K562 treated with DMSO at 1 percent for 48 hours (cell line): Measurements from ENCODE around the gene BLOC1S4. TPM values are rescaled to one million over a fixed set of nuclear protein-coding genes. Genes with fewer than 3 reads are reported as not detected.

Source experiments
- total RNA-seq: library from RNA; unstranded; fragments of 300-600 nt; gene quantifications from 2 replicates; pipeline ENCODE4 v1.2.3, GENCODE V29; 2022; ENCODE audit warnings: low replicate concordance; ENCODE audit errors: extremely low read depth

The BLOC1S4 gene, protein sequence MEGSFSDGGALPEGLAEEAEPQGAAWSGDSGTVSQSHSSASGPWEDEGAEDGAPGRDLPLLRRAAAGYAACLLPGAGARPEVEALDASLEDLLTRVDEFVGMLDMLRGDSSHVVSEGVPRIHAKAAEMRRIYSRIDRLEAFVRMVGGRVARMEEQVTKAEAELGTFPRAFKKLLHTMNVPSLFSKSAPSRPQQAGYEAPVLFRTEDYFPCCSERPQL
- not detected in 2 replicates for total RNA-seq

DNA sequence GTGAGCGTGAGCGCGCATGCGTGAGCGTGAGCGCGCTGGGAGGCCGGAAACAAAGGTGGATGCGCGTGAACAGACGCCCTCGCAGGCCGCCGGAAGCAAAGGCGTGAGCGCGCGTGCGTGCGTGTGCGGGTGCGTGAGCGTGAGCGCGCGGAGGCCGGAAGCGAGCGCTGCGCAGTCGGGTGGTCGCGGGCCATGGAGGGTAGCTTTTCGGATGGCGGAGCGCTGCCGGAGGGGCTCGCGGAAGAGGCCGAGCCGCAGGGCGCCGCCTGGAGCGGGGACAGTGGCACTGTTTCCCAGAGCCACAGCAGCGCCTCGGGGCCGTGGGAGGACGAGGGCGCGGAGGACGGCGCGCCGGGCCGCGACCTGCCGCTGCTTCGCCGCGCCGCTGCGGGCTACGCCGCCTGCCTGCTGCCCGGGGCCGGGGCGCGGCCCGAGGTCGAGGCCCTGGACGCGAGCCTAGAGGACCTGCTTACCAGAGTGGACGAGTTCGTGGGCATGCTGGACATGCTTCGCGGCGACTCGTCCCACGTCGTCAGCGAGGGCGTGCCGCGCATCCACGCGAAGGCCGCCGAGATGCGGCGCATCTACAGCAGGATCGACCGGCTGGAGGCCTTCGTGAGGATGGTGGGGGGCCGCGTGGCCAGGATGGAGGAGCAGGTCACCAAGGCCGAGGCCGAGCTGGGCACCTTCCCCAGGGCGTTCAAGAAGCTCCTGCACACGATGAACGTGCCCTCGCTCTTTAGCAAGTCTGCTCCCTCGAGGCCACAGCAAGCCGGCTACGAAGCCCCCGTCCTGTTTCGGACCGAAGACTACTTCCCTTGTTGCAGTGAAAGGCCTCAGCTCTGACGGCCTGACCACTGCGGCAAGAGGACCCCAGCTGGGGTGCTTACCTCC lies at the start of gene BLOC1S4:
BLOC1S4 (plus strand) TSS at position 157 of the 894 bp plus-strand sequence; CDS start at position 193, 36 bp downstream.

DNA sequence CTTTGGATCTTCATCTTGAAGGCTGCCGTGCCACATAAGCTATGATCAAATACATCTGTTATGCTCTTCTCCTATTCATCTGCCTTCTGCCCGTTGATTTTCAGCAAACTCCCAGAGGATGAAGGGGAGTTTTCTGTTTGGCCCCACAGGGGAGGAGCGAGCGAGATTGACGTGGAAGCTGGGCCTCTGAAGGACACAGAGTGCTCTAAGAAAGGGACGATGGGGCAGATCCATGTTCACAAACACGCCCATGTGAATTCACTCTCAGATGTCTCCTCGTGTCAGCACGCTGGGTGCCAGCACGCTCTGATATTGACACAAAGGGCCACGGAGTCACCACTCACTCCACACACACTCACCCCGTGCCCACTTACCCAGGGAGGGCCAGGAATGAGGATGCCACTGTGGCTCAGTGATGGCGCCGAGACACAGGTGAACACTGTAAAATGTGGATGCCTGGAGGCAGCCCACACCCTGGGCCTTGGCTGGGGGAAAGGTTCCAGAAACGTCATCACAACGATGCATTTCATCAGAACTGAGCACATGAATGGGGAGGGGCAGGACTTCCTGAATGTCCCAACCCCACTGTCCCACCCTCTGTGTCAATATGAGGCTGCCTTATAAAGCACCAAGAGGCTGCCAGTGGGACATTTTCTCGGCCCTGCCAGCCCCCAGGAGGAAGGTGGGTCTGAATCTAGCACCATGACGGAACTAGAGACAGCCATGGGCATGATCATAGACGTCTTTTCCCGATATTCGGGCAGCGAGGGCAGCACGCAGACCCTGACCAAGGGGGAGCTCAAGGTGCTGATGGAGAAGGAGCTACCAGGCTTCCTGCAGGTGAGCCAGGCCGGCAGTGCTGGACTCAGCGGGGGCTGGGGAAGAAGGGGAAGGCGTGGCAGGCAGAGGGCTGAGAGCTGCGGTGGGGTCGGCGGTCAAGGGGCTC lies 22.5 kb upstream of the BLOC1S4 start, which contains the start of gene S100P:
S100P (plus strand) TSS at position 648 of the 946 bp plus-strand sequence; CDS start at position 703, 55 bp downstream.

DNA sequence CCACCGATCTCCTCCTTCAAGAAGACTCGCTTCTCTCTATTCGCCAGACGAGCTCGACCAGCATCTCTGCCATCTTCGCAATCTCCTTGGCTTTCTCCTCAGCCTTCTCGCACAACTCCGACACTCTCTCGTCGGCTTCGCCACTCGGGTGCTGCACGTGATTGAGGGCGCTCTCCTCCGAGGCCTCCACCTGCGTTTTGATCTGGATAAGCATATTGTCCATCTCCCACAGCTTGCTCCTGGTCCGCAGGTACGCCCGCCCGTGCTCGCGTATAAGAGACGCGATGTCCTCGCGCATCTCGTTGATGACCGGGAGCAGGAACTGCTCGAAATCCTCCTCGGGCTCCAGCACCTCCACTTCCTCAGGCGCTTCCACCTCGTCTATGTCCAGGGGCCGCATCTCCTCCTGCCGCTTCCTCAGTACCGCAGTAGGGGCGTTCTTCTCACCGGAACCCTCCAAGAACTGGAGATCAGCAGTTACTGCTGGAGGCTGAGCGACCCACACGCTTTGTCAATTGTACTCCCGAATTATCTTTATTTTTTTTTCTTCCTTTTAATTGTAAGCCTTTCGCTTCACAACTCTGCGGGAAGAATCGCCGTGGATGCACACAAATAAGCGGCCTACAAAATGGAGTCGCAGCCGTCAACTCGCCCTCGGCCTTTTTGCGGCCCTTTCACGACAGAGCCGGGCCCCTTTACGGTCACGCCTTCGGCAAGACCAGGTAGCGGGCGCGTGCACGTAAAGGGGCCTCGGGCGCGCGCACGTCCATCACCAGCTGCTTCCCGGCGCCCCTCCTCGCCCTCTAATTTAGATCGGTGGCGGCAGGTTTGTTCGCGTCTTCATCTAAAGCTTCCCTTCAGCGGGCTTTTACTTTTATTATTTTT lies 6.5 kb upstream of the BLOC1S4 start, which contains the start of gene MRFAP1L1:
MRFAP1L1 (minus strand) TSS at position 636 of the 885 bp plus-strand sequence; CDS start at position 400, 236 bp downstream.

Other genes with a start within 250 kb of the BLOC1S4 start
- gene PPP2R2C, start 243.6 kb upstream of the BLOC1S4 start, total RNA-seq: not detected in 2 replicates
- gene MAN2B2, start 141.0 kb upstream of the BLOC1S4 start, total RNA-seq: not detected in 2 replicates
- not detected in 2 replicates for gene MRFAP1, start 75.5 kb upstream of the BLOC1S4 start, total RNA-seq
- not detected in 2 replicates for gene S100P, start 22.3 kb upstream of the BLOC1S4 start, total RNA-seq
- gene MRFAP1L1, start 6.3 kb upstream of the BLOC1S4 start, total RNA-seq: not detected in 2 replicates
- not detected in 2 replicates for gene KIAA0232, start 66.6 kb downstream of the BLOC1S4 start, total RNA-seq
- not detected in 2 replicates for gene TBC1D14, start 193.7 kb downstream of the BLOC1S4 start, total RNA-seq